GM12892 (cell line): ENCODE measurements around the gene ASS1.
"Not testable (repeated sequence)": the region's sequence is repeated elsewhere in the genome, so short reads cannot be mapped to it uniquely, and the experiment has no call there.

Experiments used
- DNase-seq: peaks from one replicate; pipeline ENCODE4 v3.0.0; 2011; ENCODE audit not compliant: insufficient read length
- FAIRE-seq: peaks from 2 replicates; lab custom pipeline; 2011; peaks lifted over from hg19 to GRCh38; lab: Jason Lieb, UNC
- POLR2A ChIP-seq: IDR thresholded peaks from 2 replicates; pipeline ENCODE4 v1.6.1; 2011; ENCODE audit warnings: low read depth, low read length, control low read depth
- POLR2AphosphoS5 ChIP-seq: IDR thresholded peaks from 2 replicates; pipeline ENCODE4 v1.6.1; 2011; ENCODE audit warnings: low read depth, low read length, control low read depth
- TAF1 ChIP-seq: IDR thresholded peaks from 2 replicates; pipeline ENCODE4 v1.6.1; 2011; ENCODE audit warnings: low read depth, mild to moderate bottlenecking, control low read depth, low read length, borderline replicate concordance

Gene ASS1

DNA sequence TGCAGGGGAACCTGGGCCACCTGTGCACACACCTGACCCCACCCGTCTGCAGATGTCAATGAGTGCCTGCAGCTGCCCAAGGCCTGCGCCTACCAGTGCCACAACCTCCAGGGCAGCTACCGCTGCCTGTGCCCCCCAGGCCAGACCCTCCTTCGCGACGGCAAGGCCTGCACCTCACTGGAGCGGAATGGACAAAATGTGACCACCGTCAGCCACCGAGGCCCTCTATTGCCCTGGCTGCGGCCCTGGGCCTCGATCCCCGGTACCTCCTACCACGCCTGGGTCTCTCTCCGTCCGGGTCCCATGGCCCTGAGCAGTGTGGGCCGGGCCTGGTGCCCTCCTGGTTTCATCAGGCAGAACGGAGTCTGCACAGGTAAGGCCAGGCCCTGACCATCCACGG is 14.5 kb upstream of the ASS1 start:
- FAIRE-seq (no peak), DNase-seq (no peak)
- TF ChIP-seq POLR2A (no peak), POLR2AphosphoS5 (no peak), TAF1 (no peak)

GRCh38 chr9:130430734-130431535 is 13.8 kb upstream of the ASS1 start:
- DNase-seq (no peak), FAIRE-seq (no peak)
- TF ChIP-seq POLR2AphosphoS5 (no peak), POLR2A (no peak), TAF1 (no peak)

DNA sequence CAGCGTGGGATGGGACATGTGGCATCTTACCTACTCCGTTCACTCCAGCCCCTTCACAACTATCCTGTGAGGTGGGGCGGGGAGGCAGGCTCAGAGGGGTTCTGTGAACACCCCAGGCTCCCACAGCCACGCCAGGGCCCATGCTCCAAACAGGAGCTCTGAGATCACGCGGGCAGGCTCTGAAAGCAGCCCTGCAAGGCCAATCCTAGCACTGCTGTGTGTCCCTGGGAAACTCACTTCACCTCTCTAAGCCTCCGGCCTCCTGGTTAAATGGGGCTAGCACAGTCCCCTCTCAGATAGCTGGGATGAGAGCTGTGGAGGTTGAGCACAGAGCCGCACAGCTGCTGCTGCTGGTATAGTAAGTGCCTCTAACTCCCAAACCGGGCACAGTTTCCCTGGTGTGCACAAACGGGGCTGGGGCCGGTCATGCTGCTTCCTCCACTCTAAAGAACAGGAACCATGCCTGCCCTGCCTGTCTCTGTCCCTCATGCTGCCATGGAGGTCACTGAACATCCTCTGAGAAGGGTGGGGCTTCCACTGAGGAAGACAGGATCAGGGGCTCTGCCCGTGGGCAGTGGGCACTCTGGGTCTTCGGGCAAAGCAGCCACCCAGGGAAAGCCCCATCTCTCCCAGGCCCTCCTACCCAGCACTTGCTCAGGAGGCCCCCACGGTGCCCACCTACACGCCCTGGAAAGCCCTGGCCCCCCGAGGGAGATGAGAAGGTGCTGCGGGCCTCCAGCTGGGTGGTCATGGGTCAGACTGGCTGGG is 13.0 kb upstream of the ASS1 start:
- TF ChIP-seq POLR2AphosphoS5 (no peak), POLR2A (no peak), TAF1 (no peak)
- no peak for FAIRE-seq
- no peak for DNase-seq

DNA sequence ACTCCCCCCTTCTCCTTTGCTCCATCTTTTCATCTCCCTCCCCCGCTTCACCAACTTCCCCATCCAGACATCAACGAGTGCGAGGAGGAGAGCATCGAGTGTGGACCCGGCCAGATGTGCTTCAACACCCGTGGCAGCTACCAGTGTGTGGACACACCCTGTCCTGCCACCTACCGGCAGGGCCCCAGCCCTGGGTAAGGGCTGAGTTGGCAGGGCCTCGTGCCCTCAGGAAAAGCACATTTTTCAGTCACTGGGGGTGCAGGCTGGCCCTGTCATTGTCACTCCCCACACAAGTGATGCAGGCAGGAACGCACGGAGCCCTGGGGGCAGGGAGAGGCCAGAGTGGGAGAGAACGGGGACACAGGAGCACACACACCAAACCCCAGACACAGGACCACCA is 12.4 kb upstream of the ASS1 start:
- no peak for TF ChIP-seq TAF1
- no peak for TF ChIP-seq POLR2AphosphoS5
- no peak for TF ChIP-seq POLR2A
- no peak for FAIRE-seq
- DNase-seq: no peak

- FAIRE-seq (no peak), DNase-seq (no peak)
- no peak for TF ChIP-seq POLR2AphosphoS5
- no peak for TF ChIP-seq TAF1
- no peak for TF ChIP-seq POLR2A
These were observed 12.0 kb upstream of the ASS1 start for GRCh38 chr9:130432796-130433167.

DNA sequence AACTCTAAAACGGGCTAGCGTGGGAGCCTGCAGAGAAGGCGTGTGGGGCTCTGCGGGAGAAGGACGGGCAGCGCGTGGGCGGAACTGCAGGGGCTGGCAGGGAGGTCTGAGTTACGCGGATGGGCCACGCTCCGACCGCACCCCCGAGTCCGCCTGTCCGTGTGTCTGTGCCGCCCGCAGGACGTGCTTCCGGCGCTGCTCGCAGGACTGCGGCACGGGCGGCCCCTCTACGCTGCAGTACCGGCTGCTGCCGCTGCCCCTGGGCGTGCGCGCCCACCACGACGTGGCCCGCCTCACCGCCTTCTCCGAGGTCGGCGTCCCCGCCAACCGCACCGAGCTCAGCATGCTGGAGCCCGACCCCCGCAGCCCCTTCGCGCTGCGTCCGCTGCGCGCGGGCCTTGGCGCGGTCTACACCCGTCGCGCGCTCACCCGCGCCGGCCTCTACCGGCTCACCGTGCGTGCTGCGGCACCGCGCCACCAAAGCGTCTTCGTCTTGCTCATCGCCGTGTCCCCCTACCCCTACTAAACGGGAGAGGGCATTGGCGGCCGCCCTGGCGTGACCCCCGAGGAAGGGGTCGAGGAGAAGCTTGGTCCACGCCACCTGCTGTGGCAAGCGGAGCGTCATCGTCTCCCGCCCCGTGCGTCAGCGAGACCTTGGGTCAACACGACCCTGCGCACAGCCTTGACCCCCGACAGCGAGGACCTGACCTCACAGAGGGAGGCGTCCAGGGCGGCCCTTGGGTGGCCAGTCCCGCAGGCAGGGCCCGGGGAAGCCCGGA is 11.4 kb upstream of the ASS1 start:
- FAIRE-seq (no peak), DNase-seq (no peak)
- TF ChIP-seq POLR2A (no peak), TAF1 (no peak), POLR2AphosphoS5 (no peak)

GRCh38 chr9:130433947-130434262 is 10.9 kb upstream of the ASS1 start:
- FAIRE-seq: no peak
- no peak for DNase-seq
- TF ChIP-seq TAF1 (no peak), POLR2AphosphoS5 (no peak), POLR2A (no peak)

DNA sequence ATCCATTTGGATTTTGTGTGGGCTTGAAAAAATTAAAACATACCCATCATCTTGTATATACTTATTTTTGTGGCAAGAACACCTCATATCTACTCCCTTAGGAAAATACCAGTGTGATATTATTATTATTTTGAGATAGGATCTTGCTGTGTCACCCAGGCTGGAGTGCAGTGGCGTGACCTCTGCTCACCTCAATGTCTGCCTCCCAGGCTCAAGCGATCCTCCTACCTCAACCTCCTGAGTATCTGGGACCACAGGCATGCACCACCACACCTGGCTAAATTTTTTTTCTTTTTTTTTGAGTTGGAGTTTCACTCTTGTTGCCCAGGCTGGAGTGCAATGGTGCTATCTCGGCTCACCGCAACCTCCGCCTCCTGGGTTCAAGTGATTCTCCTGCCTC is 10.1 kb upstream of the ASS1 start:
- not testable (repeated sequence) for DNase-seq, FAIRE-seq

- FAIRE-seq (no peak), DNase-seq (no peak)
- TF ChIP-seq POLR2AphosphoS5 (no peak), POLR2A (no peak), TAF1 (no peak)
These were observed 7.6 kb upstream of the ASS1 start for GRCh38 chr9:130437011-130437789.

- FAIRE-seq (no peak), DNase-seq (no peak)
- TF ChIP-seq POLR2AphosphoS5: no peak
- no peak for TF ChIP-seq TAF1
- TF ChIP-seq POLR2A: no peak
These were observed 6.3 kb upstream of the ASS1 start for GRCh38 chr9:130438382-130438981.
